T1000 (cell line): ENCODE measurements around the gene NBDY.
"Not testable (repeated sequence)": the region's sequence is repeated elsewhere in the genome, so short reads cannot be mapped to it uniquely, and the experiment has no call there.

ENCODE experiments used
- DNase-seq: peaks from one replicate; lab custom pipeline; 2025; ENCODE audit warnings: mixed read lengths; lab: John Stamatoyannopoulos, UW

Gene NBDY

GRCh38 chrX:56764153-56764974 is 35.3 kb downstream of the NBDY start:
- DNase-seq: no peak

GRCh38 chrX:56764975-56765791 is 36.1 kb downstream of the NBDY start:
- no peak for DNase-seq

- no peak for DNase-seq
Observed at GRCh38 chrX:56765811-56766553, 36.9 kb downstream of the NBDY start.

- DNase-seq: no peak
Observed at GRCh38 chrX:56766554-56767347, 37.7 kb downstream of the NBDY start.

GRCh38 chrX:56767348-56768119 is 38.5 kb downstream of the NBDY start:
- not testable (repeated sequence) for DNase-seq

- DNase-seq: not testable (repeated sequence)
Observed at GRCh38 chrX:56768120-56768660, 39.1 kb downstream of the NBDY start.

- DNase-seq: not testable (repeated sequence)
Observed at GRCh38 chrX:56772675-56773521, 43.9 kb downstream of the NBDY start.

GRCh38 chrX:56773522-56774060 is 44.5 kb downstream of the NBDY start:
- DNase-seq: not testable (repeated sequence)

- not testable (repeated sequence) for DNase-seq
Observed at GRCh38 chrX:56778099-56778923, 49.3 kb downstream of the NBDY start.

- not testable (repeated sequence) for DNase-seq
Observed at GRCh38 chrX:56778924-56779468, 50.0 kb downstream of the NBDY start.

- not testable (repeated sequence) for DNase-seq
Observed at GRCh38 chrX:56780681-56781649, 51.9 kb downstream of the NBDY start.

GRCh38 chrX:56782352-56782751 is 53.3 kb downstream of the NBDY start:
- DNase-seq: no peak

GRCh38 chrX:56782791-56783449 is 53.9 kb downstream of the NBDY start:
- DNase-seq: no peak

GRCh38 chrX:56783450-56783831 is 54.4 kb downstream of the NBDY start:
- DNase-seq: no peak

GRCh38 chrX:56783996-56784620 is 55.1 kb downstream of the NBDY start:
- no peak for DNase-seq

GRCh38 chrX:56784666-56785065 is 55.6 kb downstream of the NBDY start:
- no peak for DNase-seq
